IMR-90 (cell line): ENCODE results near the gene LATS2. TPM values are rescaled to one million over a fixed set of nuclear protein-coding genes. Genes with fewer than 3 reads are reported as not detected.

Experiments used
- ATAC-seq: fragments of 200-7000 bp; cut with Tn5 transposase; 2 replicates; pipeline ENCODE4 v1.9.1; 2020; ENCODE audit warnings: low read depth, mild to moderate bottlenecking, moderate library complexity
- BruUV-seq: library from RNA; stranded (reverse); fragments of 400-500 nt; replicated peaks from 2 replicates; lab custom pipeline; 2021; lab: Mats Ljungman, UMichigan
- CTCF ChIA-PET: fragments of 300-600 bp; formaldehyde crosslinking; extraction: SDS; loops from one replicate; lab custom pipeline; 2021; ENCODE audit warnings: antibody characterized with exemption; lab: Yijun Ruan, JAX
- POLR2A ChIA-PET: fragments of 300-600 bp; sonication (Branson Sonifier 250); formaldehyde crosslinking; loops from one replicate; lab custom pipeline; 2022; ENCODE audit warnings: antibody characterized with exemption; ENCODE audit not compliant: unreplicated experiment; lab: Charles Lee
- DNase-seq: peaks from one replicate; pipeline ENCODE4 v3.0.0; 2013
- H2AFZ ChIP-seq: replicated peaks from 2 replicates; pipeline ENCODE3; 2013; ENCODE audit warnings: low read length, mild to moderate bottlenecking; ENCODE audit not compliant: poor library complexity
- H2AK5ac ChIP-seq: 2 replicates; pipeline ENCODE4 v1.6.1; 2013; ENCODE audit warnings: low read depth, low read length, inconsistent platforms
- H2AK9ac ChIP-seq: replicated peaks from 2 replicates; pipeline ENCODE3; 2013; ENCODE audit warnings: mild to moderate bottlenecking, low read depth, low read length, moderate library complexity; ENCODE audit not compliant: poor library complexity
- H2BK120ac ChIP-seq: 2 replicates; pipeline ENCODE4 v1.6.1; 2013; ENCODE audit warnings: low read depth, low read length, inconsistent platforms
- H2BK15ac ChIP-seq: 3 replicates; pipeline ENCODE4 v1.6.1; 2013; ENCODE audit warnings: low read depth, low read length, inconsistent platforms
- H2BK20ac ChIP-seq: 2 replicates; pipeline ENCODE4 v1.6.1; 2013; ENCODE audit warnings: low read depth, mild to moderate bottlenecking, inconsistent platforms, low read length, moderate library complexity
- H2BK5ac ChIP-seq: 2 replicates; pipeline ENCODE4 v1.6.1; 2013; ENCODE audit warnings: mild to moderate bottlenecking, low read depth, low read length, inconsistent platforms; ENCODE audit not compliant: poor library complexity, severe bottlenecking
- H3K14ac ChIP-seq: replicated peaks from 2 replicates; pipeline ENCODE4 v1.6.1; 2013; ENCODE audit warnings: low read depth, low read length, inconsistent platforms
- H3K18ac ChIP-seq: 2 replicates; pipeline ENCODE4 v1.6.1; 2013; ENCODE audit warnings: low read depth, low read length, control low read depth
- H3K23ac ChIP-seq: 2 replicates; pipeline ENCODE4 v1.6.1; 2013; ENCODE audit warnings: low read depth, low read length, inconsistent platforms
- H3K27ac ChIP-seq: 2 replicates; pipeline ENCODE4 v1.5.1; 2013; ENCODE audit warnings: mild to moderate bottlenecking, control low read depth, low read length; ENCODE audit not compliant: insufficient read depth
- H3K27me3 ChIP-seq: 2 replicates; pipeline ENCODE4 v1.6.1; 2013; ENCODE audit warnings: low read length; ENCODE audit not compliant: control insufficient read depth, insufficient read depth
- H3K36me3 ChIP-seq: 2 replicates; pipeline ENCODE4 v1.6.1; 2013; ENCODE audit warnings: low read length, mixed read lengths; ENCODE audit not compliant: control insufficient read depth, insufficient read depth
- H3K4ac ChIP-seq: 2 replicates; pipeline ENCODE4 v1.6.1; 2013; ENCODE audit warnings: low read depth, low read length, inconsistent platforms
- H3K4me1 ChIP-seq: 2 replicates; pipeline ENCODE4 v1.6.1; 2013; ENCODE audit warnings: low read length, mixed read lengths; ENCODE audit not compliant: control insufficient read depth, insufficient read depth
- H3K4me2 ChIP-seq: 2 replicates; pipeline ENCODE4 v1.6.1; 2013; ENCODE audit warnings: low read depth, mild to moderate bottlenecking, control low read depth, low read length, moderate library complexity
- H3K4me3 ChIP-seq: 2 replicates; pipeline ENCODE4 v1.5.1; 2013; ENCODE audit warnings: low read depth, mild to moderate bottlenecking, control low read depth, low read length, moderate library complexity; ENCODE audit not compliant: insufficient read depth
- H3K56ac ChIP-seq: 2 replicates; pipeline ENCODE4 v1.6.1; 2013; ENCODE audit warnings: low read length, inconsistent platforms; ENCODE audit not compliant: insufficient read depth; ENCODE audit errors: extremely low read depth
- H3K79me1 ChIP-seq, 2 experiments: 2 replicates each; pipeline ENCODE4 v1.6.1; 2013; ENCODE audit warnings: low read length in 2 of 2, inconsistent platforms in 1 of 2, low read depth in 1 of 2
- H3K9ac ChIP-seq: 2 replicates; pipeline ENCODE4 v1.6.1; 2013; ENCODE audit warnings: low read depth, low read length, control low read depth
- H3K9me1 ChIP-seq: 2 replicates; pipeline ENCODE4 v1.6.1; 2013; ENCODE audit warnings: low read length, inconsistent platforms; ENCODE audit not compliant: insufficient read depth
- H3K9me3 ChIP-seq: 2 replicates; pipeline ENCODE4 v1.6.1; 2013; ENCODE audit warnings: low read length; ENCODE audit not compliant: control insufficient read depth, insufficient read depth
- H4K20me1 ChIP-seq: 2 replicates; pipeline ENCODE4 v1.6.1; 2013; ENCODE audit warnings: low read length, inconsistent platforms; ENCODE audit not compliant: insufficient read depth
- H4K5ac ChIP-seq: 2 replicates; pipeline ENCODE4 v1.6.1; 2013; ENCODE audit warnings: mild to moderate bottlenecking, low read depth, low read length, control low read depth
- H4K8ac ChIP-seq, 2 experiments: 2 replicates each; pipeline ENCODE4 v1.6.1; 2013; ENCODE audit warnings: low read depth in 2 of 2, low read length in 2 of 2, control low read depth in 1 of 2, inconsistent platforms in 1 of 2
- H4K91ac ChIP-seq: 2 replicates; pipeline ENCODE4 v1.6.1; 2013; ENCODE audit warnings: low read depth, low read length, inconsistent platforms; ENCODE audit not compliant: insufficient read depth
- BHLHE40 ChIP-seq: fragments of 150-350 bp; IDR thresholded peaks from 2 replicates; pipeline ENCODE4 v1.6.1; 2016; ENCODE audit warnings: mild to moderate bottlenecking, low read depth, low read length
- CEBPB ChIP-seq: IDR thresholded peaks from 2 replicates; pipeline ENCODE4 v1.6.1; 2012; ENCODE audit warnings: low read depth, low read length, improper control_type of control experiment
- CHD1 ChIP-seq: IDR thresholded peaks from 2 replicates; pipeline ENCODE4 v1.6.1; 2012; ENCODE audit warnings: low read depth, low read length, improper control_type of control experiment
- CTCF ChIP-seq: conservative IDR thresholded peaks from 2 replicates; pipeline ENCODE4 v1.5.1; 2012; ENCODE audit warnings: mild to moderate bottlenecking, low read depth, low read length, improper control_type of control experiment
- FOS ChIP-seq: fragments of 150-350 bp; IDR thresholded peaks from 2 replicates; pipeline ENCODE4 v1.6.1; 2016; ENCODE audit warnings: low read depth, low read length
- MAFK ChIP-seq: IDR thresholded peaks from 2 replicates; pipeline ENCODE4 v1.6.1; 2012; ENCODE audit warnings: low read depth, low read length, improper control_type of control experiment
- MAZ ChIP-seq: IDR thresholded peaks from 2 replicates; pipeline ENCODE4 v1.6.1; 2012; ENCODE audit warnings: low read depth, mild to moderate bottlenecking, low read length, improper control_type of control experiment, moderate library complexity, borderline replicate concordance
- MXI1 ChIP-seq: IDR thresholded peaks from 2 replicates; pipeline ENCODE4 v1.6.1; 2012; ENCODE audit warnings: low read depth, mild to moderate bottlenecking, low read length, moderate library complexity, borderline replicate concordance
- NFE2L2 ChIP-seq: fragments of 150-350 bp; IDR thresholded peaks from 2 replicates; pipeline ENCODE4 v1.6.1; 2016; ENCODE audit warnings: low read depth, mild to moderate bottlenecking, low read length
- POLR2A ChIP-seq: IDR thresholded peaks from 2 replicates; pipeline ENCODE4 v1.6.1; 2012; ENCODE audit warnings: mild to moderate bottlenecking, low read depth, low read length
- RAD21 ChIP-seq: IDR thresholded peaks from 2 replicates; pipeline ENCODE4 v1.6.1; 2012; ENCODE audit warnings: low read length, improper control_type of control experiment
- RCOR1 ChIP-seq: IDR thresholded peaks from 2 replicates; pipeline ENCODE4 v1.6.1; 2012; ENCODE audit warnings: mild to moderate bottlenecking, low read length, improper control_type of control experiment; ENCODE audit not compliant: insufficient replicate concordance
- RFX5 ChIP-seq: IDR thresholded peaks from 2 replicates; pipeline ENCODE4 v1.8.0; 2012; ENCODE audit warnings: low read depth, mild to moderate bottlenecking, low read length, moderate library complexity
- SMC3 ChIP-seq: fragments of 150-350 bp; IDR thresholded peaks from 2 replicates; pipeline ENCODE4 v1.6.1; 2016; ENCODE audit warnings: low read depth, mild to moderate bottlenecking, antibody characterized with exemption, low read length, moderate library complexity
- USF2 ChIP-seq: fragments of 150-350 bp; IDR thresholded peaks from 2 replicates; pipeline ENCODE4 v1.6.1; 2017; ENCODE audit warnings: mild to moderate bottlenecking, antibody characterized with exemption, low read length, low read depth
- WGBS, 2 experiments: methylation state at CpG; one replicate each; pipeline versions ENCODE4 v1.1.5 to v1.1.7; 2013; ENCODE audit warnings: missing lambda C conversion rate in 2 of 2; ENCODE audit not compliant: insufficient read length in 1 of 2; ENCODE audit errors: extremely low coverage in 2 of 2; 5-methylcytosine and 5-hydroxymethylcytosine counted together
- dilution Hi-C: fragments of 300-500 bp; cut with HindIII; formaldehyde crosslinking; loops from one replicate; pipeline ENCODE4 v1.14.3; 2018; ENCODE audit warnings: low sequenced_read_pairs; ENCODE audit not compliant: unreplicated experiment
- in situ Hi-C: fragments of 300-500 bp; cut with MboI; formaldehyde crosslinking; loops from 3 replicates; pipeline ENCODE4 v1.14.3; 2019; ENCODE audit warnings: low sequenced_read_pairs, inconsistent platforms, mixed read lengths
- intact Hi-C: fragments of 100-400 bp; cut with micrococcal nuclease; formaldehyde crosslinking; loops from 2 replicates; pipeline ENCODE4 v1.10.0; 2022
- polyA plus RNA-seq, 3 experiments: library from polyadenylated mRNA; depleted of rRNA; stranded (reverse); fragments of >200 nt; gene quantifications; 2 replicates each; pipeline ENCODE4 v1.2.3, GENCODE V29; 2012; ENCODE audit warnings: low replicate concordance in 1 of 3
- total RNA-seq: library from RNA; depleted of rRNA; stranded (reverse); fragments of >200 nt; gene quantifications from 2 replicates; pipeline ENCODE4 v1.2.3, GENCODE V29; 2012
- TF ChIP-seq, protein P1 (sequence below): fragments of 150-350 bp; IDR thresholded peaks from 2 replicates; pipeline ENCODE4 v1.6.1; 2016; ENCODE audit warnings: low read depth, mild to moderate bottlenecking, low read length, moderate library complexity, borderline replicate concordance

Gene LATS2
- total and polyA plus RNA-seq, 2 of the 4 experiments (the other 2 are of a cell fraction) = 12.7 to 22.4 TPM

- H4K8ac ChIP-seq = no peak overlapping the region
- H4K5ac ChIP-seq = no peak overlapping the region
- no peaks in the 10 kb centered on the region for H3K9me3 ChIP-seq
- no peak overlapping the region for H2BK20ac ChIP-seq
- peaks cover 96% of the 10 kb centered on the region for H4K20me1 ChIP-seq
- no peak overlapping the region for H2AFZ ChIP-seq
- no CpG with 5 or more reads among the region's 7 CpGs for WGBS, 2 experiments
- H3K18ac ChIP-seq = no peak overlapping the region
- H3K4me2 ChIP-seq = no peak overlapping the region
- dilution Hi-C loops (no loop called here), intact Hi-C loops (no loop called here), in situ Hi-C loops (no loop called here)
- no peak overlapping the region for H4K91ac ChIP-seq
- no peak overlapping the region for H2AK5ac ChIP-seq
- ChIA-PET POLR2A (no interaction called here), CTCF (no interaction called here)
- H3K4me3 ChIP-seq = no peak overlapping the region
- peaks cover 36% of the 10 kb centered on the region for H3K4me1 ChIP-seq
- no peak overlapping the region for H3K4ac ChIP-seq
- no peaks in the 10 kb centered on the region for H3K27me3 ChIP-seq
- H2BK5ac ChIP-seq = no peak overlapping the region
- H3K14ac ChIP-seq = no peak overlapping the region
- H3K36me3 ChIP-seq = peaks cover 36% of the 10 kb centered on the region
- no peak overlapping the region for H2AK9ac ChIP-seq
- no TSS peak for BruUV-seq
- ATAC-seq (no peak), DNase-seq (no peak)
- no peak overlapping the region for H2BK15ac ChIP-seq
- TF ChIP-seq MAZ (no peak), BHLHE40 (no peak), MXI1 (no peak), RCOR1 (no peak), SMC3 (no peak), CHD1 (no peak), CTCF (no peak), CEBPB (no peak), NFE2L2 (no peak), MAFK (no peak), FOS (no peak), RAD21 (no peak), POLR2A (no peak), RFX5 (no peak), USF2 (no peak)
- TF ChIP-seq, protein P1, sequence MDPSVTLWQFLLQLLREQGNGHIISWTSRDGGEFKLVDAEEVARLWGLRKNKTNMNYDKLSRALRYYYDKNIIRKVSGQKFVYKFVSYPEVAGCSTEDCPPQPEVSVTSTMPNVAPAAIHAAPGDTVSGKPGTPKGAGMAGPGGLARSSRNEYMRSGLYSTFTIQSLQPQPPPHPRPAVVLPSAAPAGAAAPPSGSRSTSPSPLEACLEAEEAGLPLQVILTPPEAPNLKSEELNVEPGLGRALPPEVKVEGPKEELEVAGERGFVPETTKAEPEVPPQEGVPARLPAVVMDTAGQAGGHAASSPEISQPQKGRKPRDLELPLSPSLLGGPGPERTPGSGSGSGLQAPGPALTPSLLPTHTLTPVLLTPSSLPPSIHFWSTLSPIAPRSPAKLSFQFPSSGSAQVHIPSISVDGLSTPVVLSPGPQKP = no peak
- H3K79me1 ChIP-seq = peaks cover 16 to 74% of the 10 kb centered on the region in 2 experiments
- H3K27ac ChIP-seq = no peak overlapping the region
- H3K23ac ChIP-seq = no peak overlapping the region
- H3K9ac ChIP-seq = no peak overlapping the region
- no peak overlapping the region for H3K56ac ChIP-seq
- peaks cover 41% of the 10 kb centered on the region for H3K9me1 ChIP-seq
- H2BK120ac ChIP-seq = no peak overlapping the region
Observed at GRCh38 chr13:21046203-21046602, 15.2 kb downstream of the LATS2 start.
